ENCODE results near the gene SOX8. TPM values are rescaled to one million over a fixed set of nuclear protein-coding genes. Genes with fewer than 3 reads are reported as not detected.

Gene SOX8
- total RNA-seq, 4 donors from 2014 or later, result 3.0 to 27.7 (median 11.4) TPM

DNA sequence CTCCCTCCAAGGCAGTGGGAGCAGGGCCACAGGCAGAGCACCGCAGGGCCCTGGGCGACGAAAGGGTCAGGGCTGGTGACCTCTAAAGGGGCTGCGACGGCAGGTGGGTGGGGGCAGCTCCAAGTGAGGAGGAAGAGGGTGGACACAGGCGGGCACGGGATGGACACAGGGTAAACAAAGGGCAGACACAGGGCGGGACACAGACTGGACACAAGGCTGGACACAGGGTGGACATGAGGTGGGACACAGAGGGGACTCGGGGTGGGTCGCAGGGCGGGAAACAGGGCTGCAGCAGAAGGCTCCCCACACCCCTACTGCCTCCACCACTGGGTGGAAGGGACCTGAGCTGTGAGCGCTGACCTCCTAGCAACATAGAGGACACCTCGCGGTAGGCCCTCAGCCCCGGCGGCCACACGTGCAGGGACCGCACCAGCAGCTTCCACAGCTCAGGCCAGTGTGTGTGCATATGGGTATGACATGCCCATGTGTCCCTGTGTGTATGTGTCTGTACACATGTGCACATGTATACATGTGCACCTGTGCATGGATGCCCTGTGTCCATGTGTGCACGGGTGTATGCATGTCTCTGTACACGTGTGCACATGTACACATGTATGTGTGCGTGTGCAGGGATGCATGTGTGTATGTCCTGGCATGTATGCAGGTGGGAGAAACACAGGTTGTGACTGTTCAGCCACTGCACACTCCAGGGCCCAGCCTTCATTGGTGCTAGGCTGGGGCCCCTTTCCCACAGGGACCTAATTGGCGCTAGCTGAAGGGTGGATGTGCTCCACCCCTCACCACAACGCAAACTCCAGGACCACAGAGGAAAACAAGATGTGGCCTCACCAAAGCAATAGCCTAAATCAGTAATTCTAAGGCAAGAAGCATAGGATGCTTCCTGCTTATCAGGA is 18.4 kb upstream of the SOX8 start:
- TF ChIP-seq, protein P1, sequence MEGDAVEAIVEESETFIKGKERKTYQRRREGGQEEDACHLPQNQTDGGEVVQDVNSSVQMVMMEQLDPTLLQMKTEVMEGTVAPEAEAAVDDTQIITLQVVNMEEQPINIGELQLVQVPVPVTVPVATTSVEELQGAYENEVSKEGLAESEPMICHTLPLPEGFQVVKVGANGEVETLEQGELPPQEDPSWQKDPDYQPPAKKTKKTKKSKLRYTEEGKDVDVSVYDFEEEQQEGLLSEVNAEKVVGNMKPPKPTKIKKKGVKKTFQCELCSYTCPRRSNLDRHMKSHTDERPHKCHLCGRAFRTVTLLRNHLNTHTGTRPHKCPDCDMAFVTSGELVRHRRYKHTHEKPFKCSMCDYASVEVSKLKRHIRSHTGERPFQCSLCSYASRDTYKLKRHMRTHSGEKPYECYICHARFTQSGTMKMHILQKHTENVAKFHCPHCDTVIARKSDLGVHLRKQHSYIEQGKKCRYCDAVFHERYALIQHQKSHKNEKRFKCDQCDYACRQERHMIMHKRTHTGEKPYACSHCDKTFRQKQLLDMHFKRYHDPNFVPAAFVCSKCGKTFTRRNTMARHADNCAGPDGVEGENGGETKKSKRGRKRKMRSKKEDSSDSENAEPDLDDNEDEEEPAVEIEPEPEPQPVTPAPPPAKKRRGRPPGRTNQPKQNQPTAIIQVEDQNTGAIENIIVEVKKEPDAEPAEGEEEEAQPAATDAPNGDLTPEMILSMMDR (IDR thresholded peaks at IDR 0.05), result no peak
- TF ChIP-seq POLR2A (IDR thresholded peaks at IDR 0.05), result no peak
- no peak overlapping the region for H3K4me3 ChIP-seq (ENCODE audit: low read depth, poor library complexity, severe bottlenecking)
- intact Hi-C loops (cut with DNase I; ENCODE audit: low total_unique reads), result no loop called here
- DNase-seq (ENCODE audit: low spot score in 2 of 2), result no peak
- 85 to 94% methylated on average over 16 to 23 of the region's 23 CpGs for WGBS, 2 donors

DNA sequence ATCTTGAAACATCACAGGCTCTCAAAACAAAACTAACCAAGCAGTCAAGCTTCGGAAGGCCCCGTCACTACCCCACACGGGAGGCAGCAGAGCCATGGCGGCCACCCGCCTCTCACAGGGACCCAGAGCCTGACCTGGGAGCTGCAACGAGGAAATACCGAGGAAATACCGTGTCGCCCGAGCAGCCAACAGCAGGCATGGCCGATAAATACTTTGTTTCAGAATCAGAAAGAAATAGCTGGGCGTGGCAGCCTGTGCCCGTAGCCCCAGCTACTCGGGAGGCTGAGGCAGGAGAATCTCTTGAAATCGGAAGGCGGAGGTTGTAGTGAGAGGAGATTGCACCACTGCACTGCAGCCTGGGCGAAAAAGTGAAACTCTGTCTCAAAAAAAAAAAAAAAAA is 17.7 kb upstream of the SOX8 start:
- WGBS, 2 donors, result 86 to 89% methylated on average over 17 of the region's 17 CpGs
- DNase-seq (ENCODE audit: low spot score in 2 of 2), result no peak
- intact Hi-C loops (cut with DNase I; ENCODE audit: low total_unique reads), result no loop called here
- H3K4me3 ChIP-seq (ENCODE audit: low read depth, poor library complexity, severe bottlenecking), result no peak overlapping the region
- TF ChIP-seq, protein P1 (IDR thresholded peaks at IDR 0.05), result no peak
- TF ChIP-seq POLR2A (IDR thresholded peaks at IDR 0.05), result no peak

DNA sequence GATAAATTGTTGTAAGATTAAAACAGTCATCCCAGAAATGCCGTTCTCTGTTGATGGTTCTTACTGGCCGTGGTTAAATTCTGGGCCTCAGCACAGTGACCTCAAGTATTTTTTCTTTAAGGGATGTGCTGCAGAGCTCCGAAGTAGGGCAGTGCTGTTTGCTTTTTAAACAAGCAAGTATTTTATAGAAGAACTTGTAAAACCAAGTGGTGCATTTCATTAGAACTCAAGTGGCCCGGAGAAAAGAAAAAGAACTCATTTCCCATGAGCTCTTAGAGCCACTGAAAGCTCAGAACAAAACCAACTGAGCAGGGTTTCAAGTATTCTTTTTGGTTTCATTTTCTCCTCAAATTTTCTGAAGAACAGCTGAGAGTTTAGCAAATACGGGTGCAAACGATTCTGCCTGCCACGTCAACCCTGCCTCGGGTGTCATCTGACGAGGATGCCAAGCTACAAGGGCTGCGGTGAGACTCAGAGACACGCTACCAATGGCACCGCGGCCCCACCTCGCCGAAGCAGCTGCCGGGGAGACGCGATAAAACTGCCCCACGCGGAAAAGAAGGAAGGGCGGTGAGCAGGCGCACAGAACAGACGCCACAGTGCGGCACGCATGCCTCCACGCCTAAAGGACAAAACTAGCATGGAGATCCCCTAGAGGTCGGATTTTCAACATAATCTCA is 17.1 kb upstream of the SOX8 start:
- DNase-seq (ENCODE audit: low spot score in 2 of 2), result no peak
- intact Hi-C loops (cut with DNase I; ENCODE audit: low total_unique reads), result no loop called here
- TF ChIP-seq POLR2A (IDR thresholded peaks at IDR 0.05), result no peak
- TF ChIP-seq, protein P1 (IDR thresholded peaks at IDR 0.05), result no peak
- 90 to 91% methylated on average over 27 of the region's 27 CpGs for WGBS, 2 donors
- H3K4me3 ChIP-seq (ENCODE audit: low read depth, poor library complexity, severe bottlenecking), result no peak overlapping the region

DNA sequence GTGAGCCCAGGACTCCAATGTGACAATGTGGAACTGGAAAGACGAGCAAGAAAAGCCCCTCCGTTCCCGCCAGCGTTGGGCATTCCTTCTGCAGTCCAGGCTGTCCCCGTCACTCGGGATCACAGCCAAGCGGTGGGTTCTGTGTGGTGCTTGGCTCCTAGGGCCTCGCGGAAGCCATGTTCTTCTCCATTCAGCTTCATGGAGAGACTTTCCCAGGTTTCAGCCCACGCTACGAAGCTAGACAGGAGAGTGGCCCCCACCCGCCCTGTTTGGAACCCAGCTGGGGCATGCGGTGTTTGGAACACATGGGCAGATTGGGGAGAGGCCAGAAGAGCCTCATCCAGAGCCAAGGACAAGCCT is 16.6 kb upstream of the SOX8 start:
- no peak for DNase-seq (ENCODE audit: low spot score in 2 of 2)
- intact Hi-C loops (cut with DNase I; ENCODE audit: low total_unique reads), result no loop called here
- no peak overlapping the region for H3K4me3 ChIP-seq (ENCODE audit: low read depth, poor library complexity, severe bottlenecking)
- WGBS, 2 donors, result 97 to 98% methylated on average over 13 of the region's 13 CpGs
- TF ChIP-seq, protein P1 (IDR thresholded peaks at IDR 0.05), result no peak
- TF ChIP-seq POLR2A (IDR thresholded peaks at IDR 0.05), result no peak

DNA sequence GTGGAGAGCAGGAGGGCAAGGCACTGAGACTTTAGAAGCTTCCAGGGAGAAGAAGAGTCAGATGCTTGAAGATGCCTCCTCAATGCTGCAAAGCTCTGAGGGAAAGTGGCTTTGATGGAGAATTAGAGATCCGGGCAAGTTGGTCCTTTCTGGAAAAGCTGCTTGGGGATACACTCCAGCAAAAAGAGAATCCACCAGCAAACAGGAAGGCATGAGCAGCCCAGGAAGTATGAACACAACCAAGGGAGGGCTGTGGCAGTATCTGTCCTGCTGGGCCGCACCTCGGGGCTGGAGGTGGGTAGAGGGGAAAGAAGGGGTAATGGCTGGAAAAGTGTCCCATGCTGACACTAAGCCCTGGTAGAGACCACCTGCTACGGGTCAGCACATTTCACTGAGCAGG is 16.1 kb upstream of the SOX8 start:
- no peak for TF ChIP-seq POLR2A (IDR thresholded peaks at IDR 0.05)
- 94 to 99% methylated on average over 4 of the region's 4 CpGs for WGBS, 2 donors
- H3K4me3 ChIP-seq (ENCODE audit: low read depth, poor library complexity, severe bottlenecking), result no peak overlapping the region
- intact Hi-C loops (cut with DNase I; ENCODE audit: low total_unique reads), result no loop called here
- DNase-seq (ENCODE audit: low spot score in 2 of 2), result no peak

DNA sequence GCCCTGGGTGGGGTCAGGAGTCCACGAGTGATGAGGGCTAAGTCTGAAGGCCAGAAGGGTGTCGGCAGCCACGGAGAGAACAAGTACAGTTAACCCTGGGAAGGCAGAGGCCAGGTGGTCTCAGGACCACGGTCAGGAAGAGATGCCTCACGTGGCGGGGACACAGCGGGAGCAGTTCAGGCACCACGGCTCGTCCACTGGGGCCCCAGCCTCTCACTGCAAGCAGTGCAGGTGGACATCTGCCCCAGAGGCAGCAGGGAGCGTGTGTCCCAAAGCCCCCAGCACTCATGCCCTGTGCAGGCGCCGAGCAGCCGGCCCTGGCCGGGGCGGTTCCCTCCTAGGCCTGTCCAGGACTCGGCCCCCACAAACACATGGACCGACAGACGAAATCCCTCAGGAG is 15.5 kb upstream of the SOX8 start:
- H3K4me3 ChIP-seq (ENCODE audit: low read depth, poor library complexity, severe bottlenecking), result no peak overlapping the region
- DNase-seq (ENCODE audit: low spot score in 2 of 2), result no peak
- intact Hi-C loops (cut with DNase I; ENCODE audit: low total_unique reads), result no loop called here
- TF ChIP-seq, protein P1 (IDR thresholded peaks at IDR 0.05), result no peak
- TF ChIP-seq POLR2A (IDR thresholded peaks at IDR 0.05), result no peak
- WGBS, 2 donors, result 96 to 97% methylated on average over 15 to 18 of the region's 18 CpGs

Data from lower leg skin (tissue), 4 donors.